Measurements from ENCODE around the gene ADAMTSL2. TPM values are rescaled to one million over a fixed set of nuclear protein-coding genes. Genes with fewer than 3 reads are reported as not detected.

Gene ADAMTSL2
- total and polyA plus RNA-seq, 2 donors: 0.68 to 1.7 TPM

GRCh38 chr9:133577737-133578112, 43.2 kb downstream of the ADAMTSL2 start:
- no peak overlapping the region for H3K4me3 ChIP-seq (ENCODE audit: low read length in 2 of 2)
- DNase-seq (ENCODE audit: low read depth in 6 of 9, low spot score in 9 of 9): no peak
- WGBS: 74% methylated on average over 3 of the region's 3 CpGs
- H3K27ac ChIP-seq (ENCODE audit: low read depth in 1 of 2, low read length in 1 of 2): no peak overlapping the region
- H3K4me1 ChIP-seq (ENCODE audit: control insufficient read depth in 2 of 2, insufficient read depth in 2 of 2, low read length in 2 of 2): peaks cover 18 to 83% of the 10 kb centered on the region in 2 donors
- no peaks in the 10 kb centered on the region for H3K36me3 ChIP-seq (ENCODE audit: control insufficient read depth in 2 of 2, insufficient read depth in 2 of 2, low read length in 1 of 2)
- peaks cover 3 to 40% of the 10 kb centered on the region in 2 donors for H3K27me3 ChIP-seq (ENCODE audit: control insufficient read depth in 2 of 2, insufficient read depth in 1 of 2, low read length in 1 of 2)
- peaks cover 1 to 4% of the 10 kb centered on the region in 2 donors for H3K9me3 ChIP-seq (ENCODE audit: control insufficient read depth in 2 of 2, insufficient read depth in 1 of 2, low read length in 1 of 2)

- Histone ChIP-seq H3K27ac (ENCODE audit: low read depth in 1 of 2, low read length in 1 of 2) (no peak overlapping the region), H3K9me3 (ENCODE audit: control insufficient read depth in 2 of 2, insufficient read depth in 1 of 2, low read length in 1 of 2) (peaks cover 1 to 4% of the 10 kb centered on the region in 2 donors), H3K4me3 (ENCODE audit: low read length in 2 of 2) (no peak overlapping the region), H3K4me1 (ENCODE audit: control insufficient read depth in 2 of 2, insufficient read depth in 2 of 2, low read length in 2 of 2) (peaks cover 26 to 85% of the 10 kb centered on the region in 2 donors), H3K36me3 (ENCODE audit: control insufficient read depth in 2 of 2, insufficient read depth in 2 of 2, low read length in 1 of 2) (no peaks in the 10 kb centered on the region), H3K27me3 (ENCODE audit: control insufficient read depth in 2 of 2, insufficient read depth in 1 of 2, low read length in 1 of 2) (peaks cover 3 to 42% of the 10 kb centered on the region in 2 donors)
- DNase-seq (ENCODE audit: low read depth in 6 of 9, low spot score in 9 of 9): peak in 2 of 9 donors; percentile 41 to 65
- 25% methylated on average over 41 of the region's 41 CpGs for whole genome bisulfite sequencing
Observed at GRCh38 chr9:133578524-133579441, 44.3 kb downstream of the ADAMTSL2 start.

GRCh38 chr9:133579601-133580418, 45.3 kb downstream of the ADAMTSL2 start:
- peak in 2 of 9 donors; percentile 61 to 79 for DNase-seq (ENCODE audit: low read depth in 6 of 9, low spot score in 9 of 9)
- Histone ChIP-seq H3K9me3 (ENCODE audit: control insufficient read depth in 2 of 2, insufficient read depth in 1 of 2, low read length in 1 of 2) (peaks cover 1 to 4% of the 10 kb centered on the region in 2 donors), H3K27ac (ENCODE audit: low read depth in 1 of 2, low read length in 1 of 2) (peak overlapping the region; percentile 17 to 20), H3K4me3 (ENCODE audit: low read length in 2 of 2) (no peak overlapping the region), H3K4me1 (ENCODE audit: control insufficient read depth in 2 of 2, insufficient read depth in 2 of 2, low read length in 2 of 2) (peaks cover 36 to 96% of the 10 kb centered on the region in 2 donors), H3K27me3 (ENCODE audit: control insufficient read depth in 2 of 2, insufficient read depth in 1 of 2, low read length in 1 of 2) (peaks cover 3 to 45% of the 10 kb centered on the region in 2 donors), H3K36me3 (ENCODE audit: control insufficient read depth in 2 of 2, insufficient read depth in 2 of 2, low read length in 1 of 2) (no peaks in the 10 kb centered on the region)
- WGBS: 62% methylated on average over 31 of the region's 31 CpGs

- DNase-seq (ENCODE audit: low read depth in 6 of 9, low spot score in 9 of 9): no peak
- no peak overlapping the region for H3K4me3 ChIP-seq (ENCODE audit: low read length in 2 of 2)
- WGBS: 85% methylated on average over 6 of the region's 6 CpGs
- H3K4me1 ChIP-seq (ENCODE audit: control insufficient read depth in 2 of 2, insufficient read depth in 2 of 2, low read length in 2 of 2): peaks cover 42 to 100% of the 10 kb centered on the region in 2 donors
- H3K27ac ChIP-seq (ENCODE audit: low read depth in 1 of 2, low read length in 1 of 2): peak overlapping the region; percentile 0 to 20
- H3K36me3 ChIP-seq (ENCODE audit: control insufficient read depth in 2 of 2, insufficient read depth in 2 of 2, low read length in 1 of 2): no peaks in the 10 kb centered on the region
- H3K9me3 ChIP-seq (ENCODE audit: control insufficient read depth in 2 of 2, insufficient read depth in 1 of 2, low read length in 1 of 2): peaks cover 1 to 4% of the 10 kb centered on the region in 2 donors
- H3K27me3 ChIP-seq (ENCODE audit: control insufficient read depth in 2 of 2, insufficient read depth in 1 of 2, low read length in 1 of 2): peaks cover 3 to 50% of the 10 kb centered on the region in 2 donors
Observed at GRCh38 chr9:133580419-133580738, 45.9 kb downstream of the ADAMTSL2 start.

- no peak for DNase-seq (ENCODE audit: low read depth in 6 of 9, low spot score in 9 of 9)
- Histone ChIP-seq H3K9me3 (ENCODE audit: control insufficient read depth in 2 of 2, insufficient read depth in 1 of 2, low read length in 1 of 2) (peaks cover 1 to 4% of the 10 kb centered on the region in 2 donors), H3K27ac (ENCODE audit: low read depth in 1 of 2, low read length in 1 of 2) (no peak overlapping the region), H3K4me3 (ENCODE audit: low read length in 2 of 2) (no peak overlapping the region), H3K36me3 (ENCODE audit: control insufficient read depth in 2 of 2, insufficient read depth in 2 of 2, low read length in 1 of 2) (no peaks in the 10 kb centered on the region), H3K27me3 (ENCODE audit: control insufficient read depth in 2 of 2, insufficient read depth in 1 of 2, low read length in 1 of 2) (peaks cover 3 to 53% of the 10 kb centered on the region in 2 donors), H3K4me1 (ENCODE audit: control insufficient read depth in 2 of 2, insufficient read depth in 2 of 2, low read length in 2 of 2) (peaks cover 48 to 100% of the 10 kb centered on the region in 2 donors)
- WGBS: 92% methylated on average over 4 of the region's 4 CpGs
Observed at GRCh38 chr9:133581011-133581410, 46.5 kb downstream of the ADAMTSL2 start.

GRCh38 chr9:133581513-133582343, 47.2 kb downstream of the ADAMTSL2 start:
- no peak overlapping the region for H3K4me3 ChIP-seq (ENCODE audit: low read length in 2 of 2)
- H3K27ac ChIP-seq (ENCODE audit: low read depth in 1 of 2, low read length in 1 of 2): no peak overlapping the region
- 90% methylated on average over 19 of the region's 19 CpGs for WGBS
- H3K9me3 ChIP-seq (ENCODE audit: control insufficient read depth in 2 of 2, insufficient read depth in 1 of 2, low read length in 1 of 2): peaks cover 1 to 6% of the 10 kb centered on the region in 2 donors
- H3K4me1 ChIP-seq (ENCODE audit: control insufficient read depth in 2 of 2, insufficient read depth in 2 of 2, low read length in 2 of 2): peaks cover 55 to 100% of the 10 kb centered on the region in 2 donors
- H3K27me3 ChIP-seq (ENCODE audit: control insufficient read depth in 2 of 2, insufficient read depth in 1 of 2, low read length in 1 of 2): peaks cover 6 to 53% of the 10 kb centered on the region in 2 donors
- no peak for DNase-seq (ENCODE audit: low read depth in 6 of 9, low spot score in 9 of 9)
- no peaks in the 10 kb centered on the region for H3K36me3 ChIP-seq (ENCODE audit: control insufficient read depth in 2 of 2, insufficient read depth in 2 of 2, low read length in 1 of 2)

GRCh38 chr9:133582501-133583045, 48.1 kb downstream of the ADAMTSL2 start:
- WGBS: 96% methylated on average over 14 of the region's 14 CpGs
- no peak for DNase-seq (ENCODE audit: low read depth in 6 of 9, low spot score in 9 of 9)
- H3K9me3 ChIP-seq (ENCODE audit: control insufficient read depth in 2 of 2, insufficient read depth in 1 of 2, low read length in 1 of 2): peaks cover 1 to 9% of the 10 kb centered on the region in 2 donors
- H3K36me3 ChIP-seq (ENCODE audit: control insufficient read depth in 2 of 2, insufficient read depth in 2 of 2, low read length in 1 of 2): no peaks in the 10 kb centered on the region
- peaks cover 6 to 53% of the 10 kb centered on the region in 2 donors for H3K27me3 ChIP-seq (ENCODE audit: control insufficient read depth in 2 of 2, insufficient read depth in 1 of 2, low read length in 1 of 2)
- H3K4me1 ChIP-seq (ENCODE audit: control insufficient read depth in 2 of 2, insufficient read depth in 2 of 2, low read length in 2 of 2): peaks cover 55 to 99% of the 10 kb centered on the region in 2 donors
- no peak overlapping the region for H3K27ac ChIP-seq (ENCODE audit: low read depth in 1 of 2, low read length in 1 of 2)
- H3K4me3 ChIP-seq (ENCODE audit: low read length in 2 of 2): no peak overlapping the region

- no peaks in the 10 kb centered on the region for H3K36me3 ChIP-seq (ENCODE audit: control insufficient read depth in 2 of 2, insufficient read depth in 2 of 2, low read length in 1 of 2)
- H3K27ac ChIP-seq (ENCODE audit: low read depth in 1 of 2, low read length in 1 of 2): no peak overlapping the region
- H3K4me3 ChIP-seq (ENCODE audit: low read length in 2 of 2): no peak overlapping the region
- 97% methylated on average over 3 of the region's 3 CpGs for WGBS
- peaks cover 55 to 94% of the 10 kb centered on the region in 2 donors for H3K4me1 ChIP-seq (ENCODE audit: control insufficient read depth in 2 of 2, insufficient read depth in 2 of 2, low read length in 2 of 2)
- DNase-seq (ENCODE audit: low read depth in 6 of 9, low spot score in 9 of 9): no peak
- peaks cover 5 to 51% of the 10 kb centered on the region in 2 donors for H3K27me3 ChIP-seq (ENCODE audit: control insufficient read depth in 2 of 2, insufficient read depth in 1 of 2, low read length in 1 of 2)
- H3K9me3 ChIP-seq (ENCODE audit: control insufficient read depth in 2 of 2, insufficient read depth in 1 of 2, low read length in 1 of 2): peaks cover 1 to 12% of the 10 kb centered on the region in 2 donors
Observed at GRCh38 chr9:133583111-133583510, 48.6 kb downstream of the ADAMTSL2 start.

Data from thymus (tissue), 11 donors.